HEK293 (cell line): ENCODE results near the gene PPP2R2B.

Source experiments
- CTCF ChIA-PET: fragments of 350-600 bp; formaldehyde crosslinking; extraction: SDS; loops from one replicate; lab custom pipeline; 2021; ENCODE audit warnings: antibody characterized with exemption; lab: Yijun Ruan, JAX
- POLR2A ChIA-PET: fragments of 300-600 bp; formaldehyde crosslinking; extraction: SDS; loops from one replicate; lab custom pipeline; 2020; ENCODE audit warnings: antibody characterized with exemption, inconsistent platforms; lab: Yijun Ruan, JAX
- H3K27ac ChIP-seq: fragments of 200-500 bp; sonication (Bioruptor generic); 2 replicates; pipeline ENCODE4 v1.5.1; 2014; ENCODE audit warnings: low read depth, low read length, control low read depth, inconsistent platforms; ENCODE audit errors: extremely low read depth
- H3K36me3 ChIP-seq, 2 experiments: fragments of 200-500 bp in 1 of 2; sonication (Bioruptor generic) in 1 of 2; 1 replicate in 1 of 2; 2 replicates in 1 of 2; pipeline ENCODE4 v1.5.1; 2014 to 2017; ENCODE audit warnings: inconsistent platforms in 2 of 2, low read length in 2 of 2; ENCODE audit not compliant: control insufficient read depth in 2 of 2, insufficient read depth in 1 of 2
- H3K4me1 ChIP-seq: fragments of 200-500 bp; sonication (Bioruptor generic); 2 replicates; pipeline ENCODE4 v1.5.1; 2014; ENCODE audit warnings: mild to moderate bottlenecking, low read length, inconsistent platforms; ENCODE audit not compliant: control insufficient read depth, insufficient read depth
- H3K4me3 ChIP-seq: 2 replicates; pipeline ENCODE4 v1.5.1; 2011; ENCODE audit warnings: low read depth, mild to moderate bottlenecking, control low read depth, low read length, moderate library complexity
- H3K9me3 ChIP-seq: fragments of 200-500 bp; sonication (Bioruptor generic); 2 replicates; pipeline ENCODE4 v1.5.1; 2014; ENCODE audit warnings: low read depth, low read length, inconsistent platforms; ENCODE audit not compliant: control insufficient read depth, insufficient read depth
- CTCF ChIP-seq: fragments of 450-650 bp; formaldehyde crosslinking; IDR thresholded peaks from 2 replicates; pipeline ENCODE4 v1.5.1; 2016; ENCODE audit warnings: missing biosample characterization, missing genetic modification characterization
- GLI2 ChIP-seq: fragments of 450-650 bp; formaldehyde crosslinking; IDR thresholded peaks from 2 replicates; pipeline ENCODE4; 2017; ENCODE audit warnings: missing biosample characterization, missing genetic modification characterization, low read depth, borderline replicate concordance
- GLIS1 ChIP-seq: fragments of 450-650 bp; formaldehyde crosslinking; IDR thresholded peaks from 2 replicates; pipeline ENCODE4 v1.5.1; 2016; ENCODE audit warnings: missing biosample characterization, missing genetic modification characterization
- GLIS2 ChIP-seq: fragments of 450-650 bp; formaldehyde crosslinking; IDR thresholded peaks from 2 replicates; pipeline ENCODE4 v1.5.1; 2016; ENCODE audit warnings: missing biosample characterization, missing genetic modification characterization
- HIC1 ChIP-seq: fragments of 450-650 bp; formaldehyde crosslinking; IDR thresholded peaks from 2 replicates; pipeline ENCODE4 v1.5.1; 2016; ENCODE audit warnings: missing biosample characterization, missing genetic modification characterization
- KLF16 ChIP-seq: fragments of 450-650 bp; formaldehyde crosslinking; IDR thresholded peaks from 2 replicates; pipeline ENCODE4 v1.5.1; 2017; ENCODE audit warnings: missing biosample characterization, missing genetic modification characterization
- KLF7 ChIP-seq: fragments of 450-650 bp; formaldehyde crosslinking; IDR thresholded peaks from 2 replicates; pipeline ENCODE4 v1.5.1; 2016; ENCODE audit warnings: missing biosample characterization, missing genetic modification characterization, borderline replicate concordance
- PRDM4 ChIP-seq: fragments of 450-650 bp; formaldehyde crosslinking; IDR thresholded peaks from 2 replicates; pipeline ENCODE4 v1.5.1; 2017; ENCODE audit warnings: missing biosample characterization, missing genetic modification characterization
- REPIN1 ChIP-seq: fragments of 450-650 bp; formaldehyde crosslinking; IDR thresholded peaks from 2 replicates; pipeline ENCODE4 v1.5.1; 2017; ENCODE audit warnings: missing biosample characterization, missing genetic modification characterization, low read depth
- WT1 ChIP-seq: fragments of 450-650 bp; formaldehyde crosslinking; IDR thresholded peaks from 2 replicates; pipeline ENCODE4 v1.5.1; 2016; ENCODE audit warnings: missing biosample characterization, missing genetic modification characterization
- ZBTB17 ChIP-seq: fragments of 450-650 bp; formaldehyde crosslinking; IDR thresholded peaks from 2 replicates; pipeline ENCODE4 v1.5.1; 2016; ENCODE audit warnings: missing biosample characterization, missing genetic modification characterization
- ZFP69B ChIP-seq: fragments of 450-650 bp; formaldehyde crosslinking; IDR thresholded peaks from 2 replicates; pipeline ENCODE4 v1.5.1; 2016; ENCODE audit warnings: missing biosample characterization, missing genetic modification characterization
- ZNF19 ChIP-seq: fragments of 450-650 bp; formaldehyde crosslinking; IDR thresholded peaks from 2 replicates; pipeline ENCODE4; 2016; ENCODE audit warnings: missing biosample characterization, missing genetic modification characterization, low read depth
- ZNF473 ChIP-seq: fragments of 450-650 bp; formaldehyde crosslinking; IDR thresholded peaks from 2 replicates; pipeline ENCODE4 v1.5.1; 2017; ENCODE audit warnings: missing biosample characterization, missing genetic modification characterization
- ZNF529 ChIP-seq: fragments of 450-650 bp; formaldehyde crosslinking; IDR thresholded peaks from 2 replicates; pipeline ENCODE4 v1.5.1; 2017; ENCODE audit warnings: missing genetic modification characterization, missing biosample characterization; ENCODE audit not compliant: insufficient replicate concordance
- ZNF580 ChIP-seq: fragments of 450-650 bp; formaldehyde crosslinking; IDR thresholded peaks from 2 replicates; pipeline ENCODE4 v1.5.1; 2016; ENCODE audit warnings: missing biosample characterization, missing genetic modification characterization
- ZNF623 ChIP-seq: fragments of 450-650 bp; formaldehyde crosslinking; IDR thresholded peaks from 2 replicates; pipeline ENCODE4 v1.5.1; 2016; ENCODE audit warnings: missing biosample characterization, missing genetic modification characterization
- ZNF626 ChIP-seq: fragments of 450-650 bp; sonication (Bioruptor Pico); formaldehyde crosslinking; IDR thresholded peaks from 2 replicates; pipeline ENCODE4 v1.5.1; 2018; ENCODE audit warnings: missing biosample characterization, missing genetic modification characterization, inconsistent platforms
- ZNF629 ChIP-seq: fragments of 450-650 bp; formaldehyde crosslinking; IDR thresholded peaks from 2 replicates; pipeline ENCODE4 v1.5.1; 2017; ENCODE audit warnings: missing biosample characterization, missing genetic modification characterization
- ZNF677 ChIP-seq: fragments of 450-650 bp; IDR thresholded peaks from 2 replicates; pipeline ENCODE4 v1.5.0; 2018; ENCODE audit warnings: missing biosample characterization, mild to moderate bottlenecking, missing genetic modification characterization, moderate library complexity
- ZNF692 ChIP-seq: fragments of 450-650 bp; formaldehyde crosslinking; IDR thresholded peaks from 2 replicates; pipeline ENCODE4 v1.5.1; 2016; ENCODE audit warnings: missing biosample characterization, missing genetic modification characterization
- ZNF843 ChIP-seq: fragments of 450-650 bp; formaldehyde crosslinking; IDR thresholded peaks from 2 replicates; pipeline ENCODE4 v1.5.1; 2016; ENCODE audit warnings: missing biosample characterization, missing genetic modification characterization
- ZSCAN23 ChIP-seq: fragments of 450-650 bp; formaldehyde crosslinking; IDR thresholded peaks from 2 replicates; pipeline ENCODE4 v1.5.1; 2016; ENCODE audit warnings: missing biosample characterization, missing genetic modification characterization
- ZXDB ChIP-seq: fragments of 450-650 bp; formaldehyde crosslinking; IDR thresholded peaks from 2 replicates; pipeline ENCODE4 v1.5.1; 2016; ENCODE audit warnings: missing biosample characterization, missing genetic modification characterization

PPP2R2B gene

GRCh38 chr5:146722361-146722779 lies 156.2 kb downstream of the PPP2R2B start (continued):
- TF ChIP-seq PRDM4 (tag by site-specific recombination) (no peak), ZNF626 (tag by site-specific recombination) (no peak), ZFP69B (tag by site-specific recombination) (no peak), GLIS1 (tag by site-specific recombination) (no peak), HIC1 (tag by site-specific recombination) (no peak), REPIN1 (tag by site-specific recombination) (no peak), ZNF580 (tag by site-specific recombination) (no peak), ZNF623 (no peak), ZNF19 (tag by site-specific recombination) (no peak), KLF7 (tag by site-specific recombination) (no peak), ZNF529 (tag by site-specific recombination) (no peak), ZSCAN23 (tag by site-specific recombination) (no peak), GLIS2 (no peak), ZNF677 (tag by site-specific recombination) (no peak), ZBTB17 (tag by site-specific recombination) (no peak), CTCF (tag by site-specific recombination) (no peak), ZNF843 (tag by site-specific recombination) (no peak)

GRCh38 chr5:146721073-146721815 lies 157.3 kb downstream of the PPP2R2B start:
- Histone ChIP-seq H3K36me3 (no peaks in the 10 kb centered on the region), H3K27ac (no peak overlapping the region), H3K4me3 (no peak overlapping the region), H3K4me1 (no peaks in the 10 kb centered on the region), H3K9me3 (no peaks in the 10 kb centered on the region)
- no peak for TF ChIP-seq KLF16
- TF ChIP-seq ZNF692 (tag by site-specific recombination) = no peak
- no peak for TF ChIP-seq ZNF473 (tag by site-specific recombination)
- no peak for TF ChIP-seq ZNF629
- no peak for TF ChIP-seq GLI2 (tag by site-specific recombination)
- no peak for TF ChIP-seq WT1 (tag by site-specific recombination)
- no peak for TF ChIP-seq ZXDB
- ChIA-PET CTCF (interaction anchor here (0.9 kb wide), 1 partner anchor 468 kb away, joined by 3 read pairs; no protein-coding TSS in a partner anchor), POLR2A (no interaction called here)
